Brain microvascular endothelial cell (primary cell): ENCODE data around the gene TANC1.
"Not testable (repeated sequence)": the region's sequence is repeated elsewhere in the genome, so short reads cannot be mapped to it uniquely, and the experiment has no call there.

Experiments used
- DNase-seq: peaks from one replicate; pipeline ENCODE4 v3.0.0-alpha.2; 2020
- H3K27ac ChIP-seq: fragments of 250-450 bp; sonication (Bioruptor Pico); 2 replicates; pipeline ENCODE4 v1.5.1; 2020; ENCODE audit warnings: mild to moderate bottlenecking, moderate library complexity
- H3K27me3 ChIP-seq: fragments of 250-450 bp; sonication (Bioruptor Pico); replicated peaks from 2 replicates; pipeline ENCODE4 v1.5.1; 2020; ENCODE audit warnings: mild to moderate bottlenecking
- H3K36me3 ChIP-seq: fragments of 250-450 bp; sonication (Bioruptor Pico); replicated peaks from 2 replicates; pipeline ENCODE4 v1.5.1; 2020; ENCODE audit warnings: mild to moderate bottlenecking
- H3K4me3 ChIP-seq: 2 replicates; pipeline ENCODE4 v1.5.1; 2011; ENCODE audit warnings: low read depth, mild to moderate bottlenecking, control low read depth, low read length, moderate library complexity
- in situ Hi-C: cut with HindIII; loops from 2 replicates; pipeline ENCODE4 v1.10.0; 2017; ENCODE audit warnings: low sequenced_read_pairs, low pct_ligation_motif_present
- TF ChIP-seq, protein P1 (sequence below): IDR thresholded peaks from 2 replicates; pipeline ENCODE4 v1.5.1; 2011; ENCODE audit warnings: low read depth, mild to moderate bottlenecking, moderate library complexity, low read length, control low read depth, inconsistent platforms; ENCODE audit errors: missing control alignments

TANC1 gene

DNA sequence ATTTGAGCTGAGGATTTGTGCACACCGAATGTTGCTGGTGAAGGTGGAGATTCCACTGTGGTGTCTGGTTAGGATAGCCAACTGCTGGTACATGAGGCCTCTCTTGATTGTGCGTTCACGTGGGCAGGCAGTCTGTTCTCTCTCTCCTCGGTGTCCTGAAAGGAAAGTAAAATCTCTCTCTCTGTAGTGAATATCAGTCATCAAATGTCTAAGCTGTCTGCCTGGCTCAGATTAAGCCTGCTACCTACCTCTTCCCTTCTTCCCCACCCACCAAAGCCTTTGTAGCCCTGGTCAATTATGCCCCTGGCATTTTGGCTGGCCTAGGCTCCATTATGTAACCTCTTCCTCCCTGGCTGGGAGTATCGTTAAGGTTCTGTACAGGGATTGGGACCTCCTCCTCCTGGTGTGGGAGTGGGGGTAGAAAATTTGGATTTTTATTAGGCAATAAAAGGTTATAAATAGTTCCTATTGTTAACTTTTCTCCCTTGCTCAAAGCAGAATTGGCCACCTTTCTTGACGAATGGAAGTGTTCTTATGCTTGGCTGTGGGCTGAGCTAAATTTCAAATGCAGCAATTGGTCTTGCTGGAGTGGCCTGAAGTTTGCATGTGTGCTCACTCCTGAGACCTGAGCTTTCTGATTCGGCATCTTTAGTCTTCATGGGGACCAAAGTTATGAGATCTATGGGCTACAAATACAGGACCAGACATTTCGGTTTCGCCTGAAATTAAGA is 169.2 kb downstream of the TANC1 start:
- TF ChIP-seq, protein P1, sequence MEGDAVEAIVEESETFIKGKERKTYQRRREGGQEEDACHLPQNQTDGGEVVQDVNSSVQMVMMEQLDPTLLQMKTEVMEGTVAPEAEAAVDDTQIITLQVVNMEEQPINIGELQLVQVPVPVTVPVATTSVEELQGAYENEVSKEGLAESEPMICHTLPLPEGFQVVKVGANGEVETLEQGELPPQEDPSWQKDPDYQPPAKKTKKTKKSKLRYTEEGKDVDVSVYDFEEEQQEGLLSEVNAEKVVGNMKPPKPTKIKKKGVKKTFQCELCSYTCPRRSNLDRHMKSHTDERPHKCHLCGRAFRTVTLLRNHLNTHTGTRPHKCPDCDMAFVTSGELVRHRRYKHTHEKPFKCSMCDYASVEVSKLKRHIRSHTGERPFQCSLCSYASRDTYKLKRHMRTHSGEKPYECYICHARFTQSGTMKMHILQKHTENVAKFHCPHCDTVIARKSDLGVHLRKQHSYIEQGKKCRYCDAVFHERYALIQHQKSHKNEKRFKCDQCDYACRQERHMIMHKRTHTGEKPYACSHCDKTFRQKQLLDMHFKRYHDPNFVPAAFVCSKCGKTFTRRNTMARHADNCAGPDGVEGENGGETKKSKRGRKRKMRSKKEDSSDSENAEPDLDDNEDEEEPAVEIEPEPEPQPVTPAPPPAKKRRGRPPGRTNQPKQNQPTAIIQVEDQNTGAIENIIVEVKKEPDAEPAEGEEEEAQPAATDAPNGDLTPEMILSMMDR, result no peak
- DNase-seq, result no peak
- H3K27ac ChIP-seq, result peak overlapping the region; percentile 100

DNA sequence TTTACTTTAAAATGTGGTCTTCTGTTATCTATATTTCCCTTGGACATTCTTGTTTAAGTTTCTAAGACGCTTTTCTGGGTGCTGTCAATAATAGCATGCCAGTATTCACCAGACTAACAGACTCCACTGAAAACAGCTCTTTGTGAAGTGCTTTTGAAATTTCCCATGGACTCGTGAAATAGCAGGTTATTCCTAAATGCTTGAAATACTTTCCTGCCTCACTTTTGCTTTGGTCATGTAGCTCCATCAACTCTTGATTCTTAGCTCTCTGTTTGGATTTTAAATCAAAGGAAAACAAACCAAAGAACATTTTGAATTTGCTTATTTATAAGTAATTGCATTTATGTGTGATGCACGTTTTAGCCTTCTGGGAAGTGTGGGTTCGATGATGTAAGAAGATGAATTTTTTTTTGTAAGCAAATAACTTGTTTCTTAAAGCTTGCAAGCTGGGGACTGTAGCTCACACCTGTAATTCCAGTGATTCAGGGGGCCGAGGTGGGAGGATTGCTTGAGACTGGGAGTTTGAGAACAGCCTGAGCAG is 170.3 kb downstream of the TANC1 start:
- no peak for DNase-seq
- Histone ChIP-seq H3K27ac (peak overlapping the region; percentile 100), H3K36me3 (no peaks in the 10 kb centered on the region), H3K27me3 (no peaks in the 10 kb centered on the region), H3K4me3 (no peak overlapping the region)
- TF ChIP-seq, protein P1, result no peak
- in situ Hi-C loops, result no loop called here

More for the DNA sequence above, 169.2 kb downstream of the TANC1 start:
- H3K4me3 ChIP-seq, result no peak overlapping the region
- H3K36me3 ChIP-seq, result no peaks in the 10 kb centered on the region
- in situ Hi-C loops, result no loop called here
- no peaks in the 10 kb centered on the region for H3K27me3 ChIP-seq

DNA sequence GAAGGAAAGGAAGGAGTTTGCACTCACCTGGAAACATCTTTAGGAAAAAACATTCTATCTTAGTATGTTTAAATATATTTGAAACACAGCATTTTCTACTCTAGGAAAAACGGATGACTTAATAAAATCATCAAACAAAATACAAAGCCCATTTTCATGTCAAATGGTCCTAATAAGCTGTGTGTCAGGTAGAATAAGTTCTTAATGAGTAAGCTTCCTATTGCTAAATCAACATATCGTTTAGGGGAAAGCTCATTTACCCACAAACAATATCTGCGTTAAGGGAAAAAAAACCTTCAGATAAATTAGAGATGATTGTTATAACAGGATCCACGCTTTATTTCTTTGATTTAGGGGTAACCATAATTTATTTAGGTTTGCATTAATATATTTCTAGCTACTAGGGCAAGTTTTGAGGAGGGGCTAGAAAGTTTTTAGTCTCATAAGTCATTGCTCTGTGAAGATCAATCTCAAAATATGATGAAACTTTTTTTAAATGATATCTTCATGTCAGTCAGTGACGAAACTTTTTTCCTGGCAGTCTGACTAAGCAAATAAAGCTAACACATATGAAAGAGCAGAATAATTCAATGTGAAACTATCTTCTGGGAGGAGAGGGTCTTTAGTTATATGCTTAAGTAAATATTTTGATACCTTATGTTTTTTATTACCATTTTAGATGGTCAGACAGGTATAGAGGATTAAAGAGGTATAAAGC is 170.9 kb downstream of the TANC1 start:
- peak overlapping the region; percentile 100 for H3K27ac ChIP-seq
- H3K36me3 ChIP-seq, result no peaks in the 10 kb centered on the region
- no peaks in the 10 kb centered on the region for H3K27me3 ChIP-seq
- DNase-seq, result no peak
- TF ChIP-seq, protein P1, result no peak
- no peak overlapping the region for H3K4me3 ChIP-seq
- in situ Hi-C loops, result no loop called here

DNA sequence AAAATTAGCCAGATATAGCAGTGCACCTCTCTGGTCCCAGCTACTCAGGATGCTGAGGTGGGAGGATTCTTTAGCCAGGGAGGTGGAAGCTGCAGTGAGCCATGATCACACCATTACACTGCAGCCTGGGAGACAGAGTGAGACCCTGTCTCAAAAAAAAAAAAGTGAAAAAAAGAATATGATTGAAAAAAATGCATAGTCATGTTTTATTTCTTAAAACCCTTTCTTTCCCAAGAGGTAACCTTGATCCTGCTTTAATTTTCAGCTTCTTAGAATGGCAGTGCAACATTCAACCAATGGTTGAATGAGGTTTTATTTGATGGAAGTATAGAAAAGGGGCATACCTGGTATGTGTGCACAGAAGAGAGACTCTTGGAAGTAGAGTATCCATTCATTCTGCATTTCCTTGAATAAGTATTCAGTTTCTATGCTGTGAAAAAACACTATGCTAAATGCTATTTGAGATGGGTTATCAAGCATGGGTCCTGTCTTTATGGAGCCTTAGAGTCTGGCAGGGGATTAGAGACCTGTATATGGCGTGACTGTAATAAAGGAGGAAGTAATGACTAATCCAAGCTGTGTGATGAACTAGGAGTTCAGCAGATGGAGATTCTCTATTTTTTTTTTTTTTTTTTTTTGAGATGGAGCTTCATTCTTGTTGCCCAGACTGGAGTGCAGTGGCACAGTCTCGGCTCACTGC is 171.8 kb downstream of the TANC1 start:
- in situ Hi-C loops, result no loop called here
- H3K36me3 ChIP-seq, result no peaks in the 10 kb centered on the region
- H3K4me3 ChIP-seq, result no peak overlapping the region
- TF ChIP-seq, protein P1, result no peak
- no peaks in the 10 kb centered on the region for H3K27me3 ChIP-seq
- peak overlapping the region; percentile 100 for H3K27ac ChIP-seq
- DNase-seq, result peak; percentile 80

DNA sequence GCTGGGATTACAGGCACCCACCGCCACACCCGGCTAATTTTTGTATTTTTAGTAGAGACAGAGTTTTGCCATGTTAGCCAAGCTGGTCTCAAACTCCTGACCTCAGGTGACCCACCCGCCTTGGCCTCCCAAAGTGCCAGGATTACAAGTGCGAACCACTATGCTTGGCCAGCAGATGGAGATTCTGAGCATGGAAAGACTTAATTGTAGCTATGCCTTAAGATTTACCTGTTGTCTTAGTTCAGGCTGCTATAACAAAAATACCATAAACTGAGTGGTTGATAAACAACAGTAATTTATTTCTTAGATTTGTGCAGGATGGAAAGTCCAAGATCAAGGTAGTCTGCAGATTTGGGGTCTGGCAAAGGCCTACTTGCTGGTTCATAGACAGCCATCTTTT is 172.4 kb downstream of the TANC1 start:
- DNase-seq, H3K4me3 ChIP-seq, H3K36me3 ChIP-seq, H3K27me3 ChIP-seq, in situ Hi-C loops: not testable (repeated sequence)
- H3K27ac ChIP-seq, result peak overlapping the region; percentile 100
